IMR-90 (cell line): ENCODE results near the gene SEMA5A. TPM values are rescaled to one million over a fixed set of nuclear protein-coding genes. Genes with fewer than 3 reads are reported as not detected.

Source experiments
- ATAC-seq: fragments of 200-7000 bp; cut with Tn5 transposase; 2 replicates; pipeline ENCODE4 v1.9.1; 2020; ENCODE audit warnings: low read depth, mild to moderate bottlenecking, moderate library complexity
- BruUV-seq: library from RNA; stranded (reverse); fragments of 400-500 nt; replicated peaks from 2 replicates; lab custom pipeline; 2021; lab: Mats Ljungman, UMichigan
- CTCF ChIA-PET: fragments of 300-600 bp; formaldehyde crosslinking; extraction: SDS; loops from one replicate; lab custom pipeline; 2021; ENCODE audit warnings: antibody characterized with exemption; lab: Yijun Ruan, JAX
- POLR2A ChIA-PET: fragments of 300-600 bp; sonication (Branson Sonifier 250); formaldehyde crosslinking; loops from one replicate; lab custom pipeline; 2022; ENCODE audit warnings: antibody characterized with exemption; ENCODE audit not compliant: unreplicated experiment; lab: Charles Lee
- DNase-seq: peaks from one replicate; pipeline ENCODE4 v3.0.0; 2013
- H2AFZ ChIP-seq: replicated peaks from 2 replicates; pipeline ENCODE3; 2013; ENCODE audit warnings: low read length, mild to moderate bottlenecking; ENCODE audit not compliant: poor library complexity
- H2AK5ac ChIP-seq: 2 replicates; pipeline ENCODE4 v1.6.1; 2013; ENCODE audit warnings: low read depth, low read length, inconsistent platforms
- H2AK9ac ChIP-seq: replicated peaks from 2 replicates; pipeline ENCODE3; 2013; ENCODE audit warnings: mild to moderate bottlenecking, low read depth, low read length, moderate library complexity; ENCODE audit not compliant: poor library complexity
- H2BK120ac ChIP-seq: 2 replicates; pipeline ENCODE4 v1.6.1; 2013; ENCODE audit warnings: low read depth, low read length, inconsistent platforms
- H2BK15ac ChIP-seq: 3 replicates; pipeline ENCODE4 v1.6.1; 2013; ENCODE audit warnings: low read depth, low read length, inconsistent platforms
- H2BK20ac ChIP-seq: 2 replicates; pipeline ENCODE4 v1.6.1; 2013; ENCODE audit warnings: low read depth, mild to moderate bottlenecking, inconsistent platforms, low read length, moderate library complexity
- H2BK5ac ChIP-seq: 2 replicates; pipeline ENCODE4 v1.6.1; 2013; ENCODE audit warnings: mild to moderate bottlenecking, low read depth, low read length, inconsistent platforms; ENCODE audit not compliant: poor library complexity, severe bottlenecking
- H3K14ac ChIP-seq: replicated peaks from 2 replicates; pipeline ENCODE4 v1.6.1; 2013; ENCODE audit warnings: low read depth, low read length, inconsistent platforms
- H3K18ac ChIP-seq: 2 replicates; pipeline ENCODE4 v1.6.1; 2013; ENCODE audit warnings: low read depth, low read length, control low read depth
- H3K23ac ChIP-seq: 2 replicates; pipeline ENCODE4 v1.6.1; 2013; ENCODE audit warnings: low read depth, low read length, inconsistent platforms
- H3K27ac ChIP-seq: 2 replicates; pipeline ENCODE4 v1.5.1; 2013; ENCODE audit warnings: mild to moderate bottlenecking, control low read depth, low read length; ENCODE audit not compliant: insufficient read depth
- H3K27me3 ChIP-seq: 2 replicates; pipeline ENCODE4 v1.6.1; 2013; ENCODE audit warnings: low read length; ENCODE audit not compliant: control insufficient read depth, insufficient read depth
- H3K36me3 ChIP-seq: 2 replicates; pipeline ENCODE4 v1.6.1; 2013; ENCODE audit warnings: low read length, mixed read lengths; ENCODE audit not compliant: control insufficient read depth, insufficient read depth
- H3K4ac ChIP-seq: 2 replicates; pipeline ENCODE4 v1.6.1; 2013; ENCODE audit warnings: low read depth, low read length, inconsistent platforms
- H3K4me1 ChIP-seq: 2 replicates; pipeline ENCODE4 v1.6.1; 2013; ENCODE audit warnings: low read length, mixed read lengths; ENCODE audit not compliant: control insufficient read depth, insufficient read depth
- H3K4me2 ChIP-seq: 2 replicates; pipeline ENCODE4 v1.6.1; 2013; ENCODE audit warnings: low read depth, mild to moderate bottlenecking, control low read depth, low read length, moderate library complexity
- H3K4me3 ChIP-seq: 2 replicates; pipeline ENCODE4 v1.5.1; 2013; ENCODE audit warnings: low read depth, mild to moderate bottlenecking, control low read depth, low read length, moderate library complexity; ENCODE audit not compliant: insufficient read depth
- H3K56ac ChIP-seq: 2 replicates; pipeline ENCODE4 v1.6.1; 2013; ENCODE audit warnings: low read length, inconsistent platforms; ENCODE audit not compliant: insufficient read depth; ENCODE audit errors: extremely low read depth
- H3K79me1 ChIP-seq, 2 experiments: 2 replicates each; pipeline ENCODE4 v1.6.1; 2013; ENCODE audit warnings: low read length in 2 of 2, inconsistent platforms in 1 of 2, low read depth in 1 of 2
- H3K9ac ChIP-seq: 2 replicates; pipeline ENCODE4 v1.6.1; 2013; ENCODE audit warnings: low read depth, low read length, control low read depth
- H3K9me1 ChIP-seq: 2 replicates; pipeline ENCODE4 v1.6.1; 2013; ENCODE audit warnings: low read length, inconsistent platforms; ENCODE audit not compliant: insufficient read depth
- H3K9me3 ChIP-seq: 2 replicates; pipeline ENCODE4 v1.6.1; 2013; ENCODE audit warnings: low read length; ENCODE audit not compliant: control insufficient read depth, insufficient read depth
- H4K20me1 ChIP-seq: 2 replicates; pipeline ENCODE4 v1.6.1; 2013; ENCODE audit warnings: low read length, inconsistent platforms; ENCODE audit not compliant: insufficient read depth
- H4K5ac ChIP-seq: 2 replicates; pipeline ENCODE4 v1.6.1; 2013; ENCODE audit warnings: mild to moderate bottlenecking, low read depth, low read length, control low read depth
- H4K8ac ChIP-seq, 2 experiments: 2 replicates each; pipeline ENCODE4 v1.6.1; 2013; ENCODE audit warnings: low read depth in 2 of 2, low read length in 2 of 2, control low read depth in 1 of 2, inconsistent platforms in 1 of 2
- H4K91ac ChIP-seq: 2 replicates; pipeline ENCODE4 v1.6.1; 2013; ENCODE audit warnings: low read depth, low read length, inconsistent platforms; ENCODE audit not compliant: insufficient read depth
- CHD1 ChIP-seq: IDR thresholded peaks from 2 replicates; pipeline ENCODE4 v1.6.1; 2012; ENCODE audit warnings: low read depth, low read length, improper control_type of control experiment
- ELK1 ChIP-seq: fragments of 150-350 bp; IDR thresholded peaks from 2 replicates; pipeline ENCODE4 v1.6.1; 2016; ENCODE audit warnings: low read depth, mild to moderate bottlenecking, low read length, moderate library complexity, borderline replicate concordance
- USF2 ChIP-seq: fragments of 150-350 bp; IDR thresholded peaks from 2 replicates; pipeline ENCODE4 v1.6.1; 2017; ENCODE audit warnings: mild to moderate bottlenecking, antibody characterized with exemption, low read length, low read depth
- WGBS, 2 experiments: methylation state at CpG; one replicate each; pipeline versions ENCODE4 v1.1.5 to v1.1.7; 2013; ENCODE audit warnings: missing lambda C conversion rate in 2 of 2; ENCODE audit not compliant: insufficient read length in 1 of 2; ENCODE audit errors: extremely low coverage in 2 of 2; 5-methylcytosine and 5-hydroxymethylcytosine counted together
- dilution Hi-C: fragments of 300-500 bp; cut with HindIII; formaldehyde crosslinking; loops from one replicate; pipeline ENCODE4 v1.14.3; 2018; ENCODE audit warnings: low sequenced_read_pairs; ENCODE audit not compliant: unreplicated experiment
- in situ Hi-C: fragments of 300-500 bp; cut with MboI; formaldehyde crosslinking; loops from 3 replicates; pipeline ENCODE4 v1.14.3; 2019; ENCODE audit warnings: low sequenced_read_pairs, inconsistent platforms, mixed read lengths
- intact Hi-C: fragments of 100-400 bp; cut with micrococcal nuclease; formaldehyde crosslinking; loops from 2 replicates; pipeline ENCODE4 v1.10.0; 2022
- polyA plus RNA-seq, 3 experiments: library from polyadenylated mRNA; depleted of rRNA; stranded (reverse); fragments of >200 nt; gene quantifications; 2 replicates each; pipeline ENCODE4 v1.2.3, GENCODE V29; 2012; ENCODE audit warnings: low replicate concordance in 1 of 3
- total RNA-seq: library from RNA; depleted of rRNA; stranded (reverse); fragments of >200 nt; gene quantifications from 2 replicates; pipeline ENCODE4 v1.2.3, GENCODE V29; 2012

Gene SEMA5A
- total and polyA plus RNA-seq, 2 of the 4 experiments (the other 2 are of a cell fraction), result 8.2 to 9.9 TPM

- H3K4me2 ChIP-seq, result peak overlapping the region; percentile 21; the same call in 1 of the 2 replicates
- no peak overlapping the region for H3K56ac ChIP-seq
- H2AFZ ChIP-seq, result no peak overlapping the region
- H3K36me3 ChIP-seq, result peaks cover 4% of the 10 kb centered on the region
- H3K79me1 ChIP-seq, result peaks cover 33 to 78% of the 10 kb centered on the region in 2 experiments
- peaks cover 3% of the 10 kb centered on the region; the same call in 1 of the 2 replicates for H4K20me1 ChIP-seq
- H2AK5ac ChIP-seq, result no peak overlapping the region
- TF ChIP-seq ELK1 (no peak), USF2 (no peak), CHD1 (no peak)
- H2BK20ac ChIP-seq, result 0 out of 2 replicates have a peak overlapping the region, but pooled peaks have one; percentile 31
- no TSS peak for BruUV-seq
- DNase-seq, result no peak
- CTCF ChIA-PET, result no interaction called here
- H3K18ac ChIP-seq, result peak overlapping the region; percentile 75; the same call in 1 of the 2 replicates
- H3K9me1 ChIP-seq, result peaks cover 26% of the 10 kb centered on the region
- in situ Hi-C loops, result loop anchor here (25.0 kb wide), 2 partner anchors 771 to 1646 kb away; no protein-coding TSS in a partner anchor
- peak overlapping the region; percentile 76 for H2BK5ac ChIP-seq
- peak overlapping the region; percentile 7; the same call in 1 of the 2 replicates for H4K5ac ChIP-seq
- no peak overlapping the region for H4K91ac ChIP-seq
- 0 out of 3 replicates have a peak overlapping the region, but pooled peaks have one; percentile 27 for H2BK15ac ChIP-seq
- H3K4me3 ChIP-seq, result no peak overlapping the region
- peaks cover 1% of the 10 kb centered on the region for H3K4me1 ChIP-seq
- H2AK9ac ChIP-seq, result no peak overlapping the region
- H3K9me3 ChIP-seq, result no peaks in the 10 kb centered on the region
- H3K27ac ChIP-seq, result peak overlapping the region; percentile 34; the same call in 1 of the 2 replicates
- H3K27me3 ChIP-seq, result no peaks in the 10 kb centered on the region
- 94% methylated on average over 3 of the region's 7 CpGs; no CpG with 5 or more reads in 1 of the 2 experiments for WGBS, 2 experiments
- H4K8ac ChIP-seq, result peak overlapping the region in 1 of 2 experiments; percentile 54; a peak in 1 of 4 replicates
- H3K9ac ChIP-seq, result no peak overlapping the region
- H2BK120ac ChIP-seq, result peak overlapping the region; percentile 25; the same call in 1 of the 2 replicates
- H3K4ac ChIP-seq, result peak overlapping the region; percentile 40
- no peak overlapping the region for H3K23ac ChIP-seq
- intact Hi-C loops, result no loop called here
- POLR2A ChIA-PET, result interaction anchor here (0.5 kb wide), 1 partner anchor 157 kb away, joined by 3 read pairs; no protein-coding TSS in a partner anchor
- ATAC-seq, result peak; percentile 63
- dilution Hi-C loops, result no loop called here
- peak overlapping the region; percentile 19; the same call in 1 of the 2 replicates for H3K14ac ChIP-seq
These were observed 12.1 kb downstream of the SEMA5A start for GRCh38 chr5:9533562-9534364.
